HepG2 (cell line): Measurements from ENCODE around the gene PRKAB1. TPM values are rescaled to one million over a fixed set of nuclear protein-coding genes. Genes with fewer than 3 reads are reported as not detected.

Experiments used
- ATAC-seq: fragments of 200-7000 bp; cut with Tn5 transposase; 3 replicates; pipeline ENCODE4 v1.9.1; 2020; ENCODE audit warnings: mild to moderate bottlenecking, moderate library complexity
- BruUV-seq: library from RNA; stranded (reverse); fragments of 400-500 nt; replicated peaks from 2 replicates; lab custom pipeline; 2021; lab: Mats Ljungman, UMichigan
- CTCF ChIA-PET: fragments of 300-600 bp; formaldehyde crosslinking; extraction: SDS; loops from one replicate; lab custom pipeline; 2021; ENCODE audit warnings: low total read pairs, inconsistent platforms, low intra/inter-chr PET ratio; lab: Yijun Ruan, JAX
- POLR2A ChIA-PET: fragments of 350-600 bp; sonication (Branson Sonifier 250); formaldehyde crosslinking; loops from one replicate; lab custom pipeline; 2020; ENCODE audit warnings: antibody characterized with exemption, inconsistent platforms; lab: Yijun Ruan, JAX
- DNase-seq: peaks from one replicate; pipeline ENCODE4 v3.0.0-alpha.2; 2015; ENCODE audit warnings: low spot score
- FAIRE-seq: peaks from 3 replicates; lab custom pipeline; 2011; peaks lifted over from hg19 to GRCh38; lab: Jason Lieb, UNC
- H2AFZ ChIP-seq: one replicate; pipeline ENCODE4 v1.6.1; 2011; ENCODE audit warnings: low read length, inconsistent platforms
- H3K27ac ChIP-seq: fragments of 300-600 bp; 3 replicates; pipeline ENCODE4 v1.8.0; 2011; ENCODE audit warnings: mixed run types, mild to moderate bottlenecking, mixed read lengths, low read length, inconsistent platforms; ENCODE audit not compliant: insufficient read depth; ENCODE audit errors: extremely low read length
- H3K27me3 ChIP-seq, 2 experiments: fragments of 200-600 bp in 1 of 2; 2 replicates in 1 of 2; 3 replicates in 1 of 2; pipeline versions ENCODE4 v1.6.0 to v1.8.0; 2011; ENCODE audit warnings: low read length in 2 of 2, mild to moderate bottlenecking in 2 of 2, moderate library complexity in 2 of 2, inconsistent platforms in 1 of 2; ENCODE audit not compliant: insufficient read depth in 2 of 2, control insufficient read depth in 1 of 2
- H3K36me3 ChIP-seq, 2 experiments: fragments of 200-600 bp in 1 of 2; replicated peaks in 1 of 2; 2 replicates in 1 of 2; 3 replicates in 1 of 2; pipeline versions ENCODE4 v1.5.1 to v1.8.0; 2011; ENCODE audit warnings: low read length in 2 of 2, inconsistent platforms in 1 of 2; ENCODE audit not compliant: insufficient read depth in 2 of 2, control insufficient read depth in 1 of 2
- H3K4me1 ChIP-seq: 2 replicates; pipeline ENCODE4 v1.5.1; 2012; ENCODE audit warnings: low read length, inconsistent platforms; ENCODE audit not compliant: insufficient read depth
- H3K4me2 ChIP-seq: 2 replicates; pipeline ENCODE4 v1.6.0; 2011; ENCODE audit warnings: low read depth, low read length, inconsistent platforms
- H3K4me3 ChIP-seq, 3 experiments: fragments of 200-600 bp in 1 of 3; sonication (generic), shearing (Covaris generic) in 1 of 3; replicated peaks in 1 of 3; 2 replicates each; pipeline ENCODE4 v1.5.1; 2011 to 2016; ENCODE audit warnings: low read length in 3 of 3, inconsistent platforms in 2 of 3, low read depth in 2 of 3, mild to moderate bottlenecking in 2 of 3, control low read depth in 1 of 3, mixed read lengths in 1 of 3; ENCODE audit not compliant: insufficient read depth in 1 of 3
- H3K79me2 ChIP-seq: one replicate; pipeline ENCODE4 v1.6.1; 2011; ENCODE audit warnings: low read length, inconsistent platforms; ENCODE audit not compliant: insufficient read depth
- H3K9ac ChIP-seq: 2 replicates; pipeline ENCODE4 v1.6.0; 2011; ENCODE audit warnings: mild to moderate bottlenecking, low read depth, low read length, inconsistent platforms; ENCODE audit not compliant: insufficient read depth
- H3K9me3 ChIP-seq: 2 replicates; pipeline ENCODE4 v1.5.1; 2012; ENCODE audit warnings: mild to moderate bottlenecking, low read length
- H4K20me1 ChIP-seq: 2 replicates; pipeline ENCODE4 v1.6.0; 2011; ENCODE audit warnings: inconsistent platforms, mild to moderate bottlenecking, low read length, moderate library complexity; ENCODE audit not compliant: insufficient read depth
- GABPB1 ChIP-seq: IDR thresholded peaks from 2 replicates; pipeline ENCODE4 v1.6.1; 2016; ENCODE audit warnings: mild to moderate bottlenecking, missing genetic modification reagents, moderate library complexity, missing compliant biosample characterization
- HOXD1 ChIP-seq: sonication (generic); formaldehyde crosslinking; IDR thresholded peaks from 2 replicates; pipeline ENCODE4 v1.5.0; 2020; ENCODE audit warnings: missing genetic modification reagents
- ISL2 ChIP-seq: sonication (generic); formaldehyde crosslinking; IDR thresholded peaks from 2 replicates; pipeline ENCODE4 v1.5.0; 2020; ENCODE audit warnings: missing genetic modification reagents
- NR2F2 ChIP-seq: IDR thresholded peaks from 2 replicates; pipeline ENCODE4 v1.6.1; 2012; ENCODE audit warnings: low read depth, inconsistent platforms, borderline replicate concordance
- NR2F6 ChIP-seq, 2 experiments: IDR thresholded peaks; 2 replicates each; pipeline ENCODE4 v1.6.1; 2016; ENCODE audit warnings: antibody characterized with exemption in 1 of 2, mild to moderate bottlenecking in 1 of 2
- SAP130 ChIP-seq: IDR thresholded peaks from 2 replicates; pipeline ENCODE4 v1.6.1; 2016; ENCODE audit warnings: low read depth
- SKIL ChIP-seq: sonication (generic); formaldehyde crosslinking; IDR thresholded peaks from 2 replicates; pipeline ENCODE4 v1.8.0; 2022; ENCODE audit warnings: missing genetic modification reagents, mild to moderate bottlenecking, moderate library complexity, borderline replicate concordance
- SNRNP70 ChIP-seq: fragments of 200-400 bp; formaldehyde crosslinking; IDR thresholded peaks from 2 replicates; pipeline ENCODE4 v1.6.1; 2017; ENCODE audit warnings: mild to moderate bottlenecking, low read depth, low read length, moderate library complexity
- SOX13 ChIP-seq, 3 experiments: fragments of 450-650 bp in 1 of 3; sonication (generic) in 1 of 3; formaldehyde crosslinking in 1 of 3; IDR thresholded peaks in 2 of 3; conservative IDR thresholded peaks in 1 of 3; 2 replicates each; pipeline versions ENCODE4 v1.5.0 to v1.6.1; 2016 to 2020; ENCODE audit warnings: antibody characterized with exemption in 1 of 3, mild to moderate bottlenecking in 1 of 3, missing compliant biosample characterization in 1 of 3, missing genetic modification reagents in 1 of 3, moderate library complexity in 1 of 3
- TRIM24 ChIP-seq: sonication (generic); formaldehyde crosslinking; IDR thresholded peaks from 2 replicates; pipeline ENCODE4 v1.8.0; 2022; ENCODE audit warnings: mild to moderate bottlenecking, missing genetic modification reagents
- ZNF782 ChIP-seq: sonication (generic); formaldehyde crosslinking; IDR thresholded peaks from 2 replicates; pipeline ENCODE4 v1.4.0; 2020; ENCODE audit warnings: missing genetic modification reagents, mild to moderate bottlenecking, borderline replicate concordance
- WGBS: methylation state at CpG from one replicate; pipeline ENCODE4 v1.1.6; 2017; ENCODE audit warnings: low lambda C conversion rate; 5-methylcytosine and 5-hydroxymethylcytosine counted together
- in situ Hi-C: cut with HindIII; loops from 2 replicates; pipeline ENCODE4 v1.10.0; 2017; ENCODE audit warnings: low pct_unique_long_range_greater_than_20kb; ENCODE audit not compliant: extremely low pct_ligation_motif_present
- intact Hi-C: fragments of 100-400 bp; cut with micrococcal nuclease; formaldehyde crosslinking; loops from one replicate; pipeline ENCODE4 v1.10.0; 2022; ENCODE audit not compliant: unreplicated experiment
- polyA plus RNA-seq, 8 experiments: library from polyadenylated mRNA; depleted of rRNA in 3 of 8; stranded (reverse) in 7 of 8; unstranded in 1 of 8; fragments of >200 nt; fragmentation: Illumina TruSeq in 4 of 8; extraction: Trizol in 4 of 8; gene quantifications; 2 replicates each; pipeline versions ENCODE4 v1.2.1 to v1.2.3, GENCODE V29; 2011 to 2016; ENCODE audit warnings: low read depth in 4 of 8, missing spikeins in 1 of 8, mixed read lengths in 1 of 8; ENCODE audit not compliant: insufficient read depth in 1 of 8
- total RNA-seq, 5 experiments: library from RNA; depleted of rRNA; stranded (reverse); fragments of >200 nt; fragmentation: Illumina TruSeq; extraction: Trizol; gene quantifications; 2 replicates each; pipeline ENCODE4 v1.2.3, GENCODE V29; 2016; ENCODE audit warnings: low read depth in 1 of 5
- TF ChIP-seq, protein P1 (sequence below): sonication (generic); formaldehyde crosslinking; IDR thresholded peaks from 2 replicates; pipeline ENCODE4 v1.4.0; 2020; ENCODE audit warnings: missing genetic modification reagents
- TF ChIP-seq, protein P2 (sequence below): sonication (generic); formaldehyde crosslinking; IDR thresholded peaks from 2 replicates; pipeline ENCODE4 v1.5.1; 2020; ENCODE audit warnings: mild to moderate bottlenecking, missing genetic modification reagents, moderate library complexity
- TF ChIP-seq, protein P3 (sequence below): IDR thresholded peaks from 2 replicates; pipeline ENCODE4 v1.6.1; 2016; ENCODE audit warnings: missing genetic modification reagents, missing compliant biosample characterization

PRKAB1 gene
- total and polyA plus RNA-seq, 2 of the 13 experiments (the other 11 are each of a cell fraction or from before 2014, with no cell fraction given) = 28.4 to 35.5 TPM

DNA sequence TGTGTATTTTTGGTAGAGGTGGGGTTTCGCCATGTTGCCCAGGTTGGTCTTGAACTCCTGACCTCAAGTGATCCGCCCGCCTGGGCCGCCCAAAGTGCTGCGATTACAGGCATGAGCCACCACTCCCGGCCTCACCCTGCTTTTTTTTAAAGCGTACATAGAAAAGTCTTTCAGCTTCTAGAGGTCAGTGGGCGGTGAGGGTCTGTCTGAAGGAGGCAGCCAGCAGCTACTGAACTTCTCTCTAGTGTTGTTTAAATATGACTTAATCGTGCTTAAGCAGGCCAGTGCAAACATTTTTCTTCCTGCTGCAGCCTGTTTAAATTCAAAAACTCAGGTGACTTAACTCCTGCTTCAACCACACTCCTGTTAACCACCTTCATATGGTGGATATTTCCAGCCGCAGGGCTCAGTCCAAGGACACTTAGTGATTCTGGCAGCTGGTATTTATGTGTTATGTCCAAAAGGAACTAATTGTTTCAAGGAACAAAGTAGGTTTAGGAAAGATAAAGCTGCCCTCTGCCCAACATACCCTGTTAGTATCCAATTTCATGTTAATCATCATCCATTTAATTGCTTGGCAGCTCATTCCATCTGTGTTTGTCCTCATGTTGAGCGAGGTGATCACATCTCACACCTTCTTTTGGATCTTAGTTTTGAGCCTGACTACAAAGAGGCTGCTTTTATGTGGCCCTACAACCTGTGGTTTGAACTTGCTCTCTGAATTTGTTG, 2.0 kb downstream of the PRKAB1 start:
- ChIA-PET POLR2A (interaction anchor here (1.1 to 4.0 kb wide), 3 partner anchors 13 to 25 kb away, joined by 4 to 40 read pairs (median 5); no protein-coding TSS in a partner anchor), CTCF (no interaction called here)
- Histone ChIP-seq H2AFZ (no peak overlapping the region), H3K4me2 (peak overlapping the region; percentile 65), H3K36me3 (peaks cover 17 to 43% of the 10 kb centered on the region in 2 experiments), H3K4me3 (peak overlapping the region in 2 of 3 experiments; percentile 25 to 91; a peak in 3 of 6 replicates), H4K20me1 (peaks cover 12% of the 10 kb centered on the region), H3K27ac (peak overlapping the region; percentile 83), H3K9me3 (no peaks in the 10 kb centered on the region), H3K27me3 (no peaks in the 10 kb centered on the region; a peak in 1 of 5 replicates), H3K9ac (peak overlapping the region; percentile 53), H3K4me1 (peaks cover 37% of the 10 kb centered on the region), H3K79me2 (peaks cover 13% of the 10 kb centered on the region)
- in situ Hi-C loops = no loop called here
- TSS peak; percentile 32 for BruUV-seq
- 5% methylated on average over 11 of the region's 11 CpGs for WGBS
- intact Hi-C loops = no loop called here
- DNase-seq (peak; percentile 83), ATAC-seq (peak; percentile 23), FAIRE-seq (peak; percentile 67)
- TF ChIP-seq SOX13 (IDR thresholded peaks at IDR 0.05) = no peak; the same call in 1 of the 2 replicates
- peak in 1 of 2 experiments; percentile 89; a peak in 2 of 4 replicates for TF ChIP-seq SOX13 (CRISPR knock-in tag; conservative IDR thresholded peaks at IDR 0.05 in 1 of 2, IDR thresholded peaks at IDR 0.05 in 1 of 2)
- peak; percentile 30; the same call in 1 of the 2 replicates for TF ChIP-seq GABPB1 (CRISPR knock-in tag)
- TF ChIP-seq SNRNP70 = no peak
- no peak for TF ChIP-seq NR2F2
- TF ChIP-seq HOXD1 (CRISPR knock-in tag) = 0 out of 2 replicates have a peak, but pooled peaks have one; percentile 9
- TF ChIP-seq SAP130 (CRISPR knock-in tag) = peak; percentile 51; the same call in 1 of the 2 replicates
- peak; percentile 34 for TF ChIP-seq NR2F6 (IDR thresholded peaks at IDR 0.05)
- TF ChIP-seq NR2F6 (CRISPR knock-in tag; IDR thresholded peaks at IDR 0.05) = no peak
- TF ChIP-seq, protein P1, sequence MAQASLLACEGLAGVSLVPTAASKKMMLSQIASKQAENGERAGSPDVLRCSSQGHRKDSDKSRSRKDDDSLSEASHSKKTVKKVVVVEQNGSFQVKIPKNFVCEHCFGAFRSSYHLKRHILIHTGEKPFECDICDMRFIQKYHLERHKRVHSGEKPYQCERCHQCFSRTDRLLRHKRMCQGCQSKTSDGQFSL (CRISPR knock-in tag) = no peak
- TF ChIP-seq, protein P2, sequence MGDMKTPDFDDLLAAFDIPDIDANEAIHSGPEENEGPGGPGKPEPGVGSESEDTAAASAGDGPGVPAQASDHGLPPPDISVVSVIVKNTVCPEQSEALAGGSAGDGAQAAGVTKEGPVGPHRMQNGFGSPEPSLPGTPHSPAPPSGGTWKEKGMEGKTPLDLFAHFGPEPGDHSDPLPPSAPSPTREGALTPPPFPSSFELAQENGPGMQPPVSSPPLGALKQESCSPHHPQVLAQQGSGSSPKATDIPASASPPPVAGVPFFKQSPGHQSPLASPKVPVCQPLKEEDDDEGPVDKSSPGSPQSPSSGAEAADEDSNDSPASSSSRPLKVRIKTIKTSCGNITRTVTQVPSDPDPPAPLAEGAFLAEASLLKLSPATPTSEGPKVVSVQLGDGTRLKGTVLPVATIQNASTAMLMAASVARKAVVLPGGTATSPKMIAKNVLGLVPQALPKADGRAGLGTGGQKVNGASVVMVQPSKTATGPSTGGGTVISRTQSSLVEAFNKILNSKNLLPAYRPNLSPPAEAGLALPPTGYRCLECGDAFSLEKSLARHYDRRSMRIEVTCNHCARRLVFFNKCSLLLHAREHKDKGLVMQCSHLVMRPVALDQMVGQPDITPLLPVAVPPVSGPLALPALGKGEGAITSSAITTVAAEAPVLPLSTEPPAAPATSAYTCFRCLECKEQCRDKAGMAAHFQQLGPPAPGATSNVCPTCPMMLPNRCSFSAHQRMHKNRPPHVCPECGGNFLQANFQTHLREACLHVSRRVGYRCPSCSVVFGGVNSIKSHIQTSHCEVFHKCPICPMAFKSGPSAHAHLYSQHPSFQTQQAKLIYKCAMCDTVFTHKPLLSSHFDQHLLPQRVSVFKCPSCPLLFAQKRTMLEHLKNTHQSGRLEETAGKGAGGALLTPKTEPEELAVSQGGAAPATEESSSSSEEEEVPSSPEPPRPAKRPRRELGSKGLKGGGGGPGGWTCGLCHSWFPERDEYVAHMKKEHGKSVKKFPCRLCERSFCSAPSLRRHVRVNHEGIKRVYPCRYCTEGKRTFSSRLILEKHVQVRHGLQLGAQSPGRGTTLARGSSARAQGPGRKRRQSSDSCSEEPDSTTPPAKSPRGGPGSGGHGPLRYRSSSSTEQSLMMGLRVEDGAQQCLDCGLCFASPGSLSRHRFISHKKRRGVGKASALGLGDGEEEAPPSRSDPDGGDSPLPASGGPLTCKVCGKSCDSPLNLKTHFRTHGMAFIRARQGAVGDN = peak; percentile 56
- TF ChIP-seq ISL2 (CRISPR knock-in tag) = peak; percentile 66
- TF ChIP-seq TRIM24 (CRISPR knock-in tag) = no peak
- TF ChIP-seq, protein P3, sequence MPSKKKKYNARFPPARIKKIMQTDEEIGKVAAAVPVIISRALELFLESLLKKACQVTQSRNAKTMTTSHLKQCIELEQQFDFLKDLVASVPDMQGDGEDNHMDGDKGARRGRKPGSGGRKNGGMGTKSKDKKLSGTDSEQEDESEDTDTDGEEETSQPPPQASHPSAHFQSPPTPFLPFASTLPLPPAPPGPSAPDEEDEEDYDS (CRISPR knock-in tag) = peak; percentile 13; the same call in 1 of the 2 replicates
- TF ChIP-seq SKIL = peak; percentile 24; the same call in 1 of the 2 replicates
- no peak for TF ChIP-seq ZNF782 (CRISPR knock-in tag)
